NCI-H82 (cell line): ENCODE data around the gene RASAL3.

Source experiments
- DNase-seq: peaks from one replicate; lab custom pipeline; 2025; lab: John Stamatoyannopoulos, UW

Gene RASAL3

GRCh38 chr19:15449620-15450527 lies 14.5 kb downstream of the RASAL3 start, which contains the start of gene WIZ:
WIZ (minus strand) TSS chr19:15449956; CDS start chr19:15448307, 1,649 bp downstream.
- peak; percentile 77 for DNase-seq

- peak; percentile 57 for DNase-seq
These were observed 15.3 kb downstream of the RASAL3 start for GRCh38 chr19:15448778-15449619.

- peak; percentile 52 for DNase-seq
These were observed 16.1 kb downstream of the RASAL3 start for GRCh38 chr19:15448044-15448777.

- no peak for DNase-seq
These were observed 17.3 kb downstream of the RASAL3 start for GRCh38 chr19:15447057-15447456.

- DNase-seq: no peak
These were observed 18.5 kb downstream of the RASAL3 start for GRCh38 chr19:15445807-15446376.

GRCh38 chr19:15445227-15445605 lies 19.1 kb downstream of the RASAL3 start:
- DNase-seq: no peak

- DNase-seq: no peak
These were observed 19.7 kb downstream of the RASAL3 start for GRCh38 chr19:15444505-15445226.

GRCh38 chr19:15443838-15444237 lies 20.5 kb downstream of the RASAL3 start:
- DNase-seq: no peak

- no peak for DNase-seq
These were observed 21.0 kb downstream of the RASAL3 start for GRCh38 chr19:15443325-15443724.

- DNase-seq: no peak
These were observed 22.0 kb downstream of the RASAL3 start for GRCh38 chr19:15442142-15442920.

- no peak for DNase-seq
These were observed 23.0 kb downstream of the RASAL3 start for GRCh38 chr19:15441317-15441716.

GRCh38 chr19:15439821-15440641 lies 24.3 kb downstream of the RASAL3 start:
- DNase-seq: no peak

GRCh38 chr19:15439078-15439799 lies 25.1 kb downstream of the RASAL3 start:
- no peak for DNase-seq

GRCh38 chr19:15438577-15438976 lies 25.8 kb downstream of the RASAL3 start:
- DNase-seq: no peak

GRCh38 chr19:15438124-15438496 lies 26.2 kb downstream of the RASAL3 start:
- DNase-seq: no peak

GRCh38 chr19:15437355-15438123 lies 26.8 kb downstream of the RASAL3 start:
- no peak for DNase-seq

GRCh38 chr19:15436826-15437110 lies 27.6 kb downstream of the RASAL3 start:
- no peak for DNase-seq
